HG02840 (cell line): ENCODE data around the gene TIAM1.

Source experiments
- ATAC-seq: cut with Tn5 transposase; IDR thresholded peaks from one replicate; pipeline ENCODE4 v1.9.1; 2021; ENCODE audit warnings: mild to moderate bottlenecking, moderate library complexity, moderate number of reproducible peaks; ENCODE audit not compliant: unreplicated experiment, low FRiP score

Gene TIAM1

GRCh38 chr21:31182231-31183140, 161.6 kb downstream of the TIAM1 start:
- no peak for ATAC-seq

DNA sequence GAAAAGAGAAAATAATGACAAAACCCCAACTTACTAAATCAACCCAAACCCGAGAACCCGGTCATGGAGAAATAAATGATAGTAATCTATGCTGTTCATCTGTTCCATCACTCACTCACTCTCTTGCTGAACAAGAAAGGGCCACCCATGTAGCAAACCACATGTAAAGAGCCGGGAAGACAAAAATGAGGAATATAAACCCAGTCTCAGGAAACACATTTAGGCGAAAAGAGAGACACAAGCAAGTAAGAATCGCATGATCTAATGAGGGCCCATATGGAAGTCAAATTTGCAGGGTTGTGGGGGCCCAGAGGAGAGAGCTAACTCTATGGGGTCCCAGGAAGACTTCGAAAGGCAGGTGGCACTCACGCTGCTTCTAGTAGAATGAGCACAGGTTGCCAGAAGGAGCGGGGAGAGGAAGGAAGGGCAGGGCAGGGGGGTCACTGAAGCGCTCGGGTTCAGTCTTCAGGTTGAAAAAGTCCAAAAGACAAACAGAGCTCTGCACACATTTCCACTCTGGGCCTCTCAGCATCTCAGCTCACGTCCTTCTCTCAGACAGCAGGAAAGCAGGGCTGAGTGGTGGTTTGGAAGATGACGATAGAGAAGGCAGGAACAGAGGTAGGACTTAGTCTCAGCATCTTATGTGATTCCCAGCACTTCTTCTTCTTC, 162.8 kb downstream of the TIAM1 start:
- no peak for ATAC-seq

DNA sequence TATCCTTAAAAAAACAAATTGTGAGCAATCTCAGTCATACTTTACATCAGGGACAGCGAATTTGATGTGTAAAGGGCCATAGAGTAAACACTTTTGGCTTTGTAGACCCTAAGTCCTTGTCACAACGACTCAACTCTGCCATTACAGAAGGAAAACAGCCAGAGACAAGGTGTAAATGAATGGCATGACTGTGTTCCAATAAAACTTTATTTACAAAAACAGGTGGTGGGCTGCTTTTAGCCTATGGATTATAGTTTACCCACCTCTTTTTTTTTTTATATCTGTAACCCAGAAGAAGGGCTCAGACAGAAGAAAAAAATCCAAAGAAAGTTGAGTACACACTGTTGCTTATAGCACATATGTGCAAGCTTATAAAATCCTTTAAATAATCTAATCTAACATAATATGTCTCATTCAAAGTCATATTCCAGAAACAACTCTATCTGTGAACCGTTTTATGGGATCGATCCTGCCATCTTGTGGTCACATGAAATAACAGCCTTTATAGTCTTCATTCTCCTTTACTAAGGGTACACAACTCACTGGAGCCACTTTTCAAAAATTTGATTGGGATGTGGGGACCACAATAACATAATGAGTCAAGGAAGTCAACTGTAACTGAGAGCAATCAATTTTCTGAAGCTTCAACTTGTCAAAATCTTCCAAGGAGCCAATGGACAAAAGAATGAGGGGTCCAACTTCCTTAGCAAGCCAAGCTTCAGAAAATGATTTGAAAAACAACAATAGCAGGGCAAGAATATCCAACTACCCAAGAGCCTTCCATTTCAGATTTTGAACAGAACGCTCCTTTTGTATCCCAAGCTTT, 163.6 kb downstream of the TIAM1 start:
- ATAC-seq, result no peak

- no peak for ATAC-seq
Observed at GRCh38 chr21:31176725-31177124, 167.3 kb downstream of the TIAM1 start.

GRCh38 chr21:31176080-31176551, 167.9 kb downstream of the TIAM1 start:
- no peak for ATAC-seq

GRCh38 chr21:31173881-31174555, 170.0 kb downstream of the TIAM1 start:
- ATAC-seq, result no peak

DNA sequence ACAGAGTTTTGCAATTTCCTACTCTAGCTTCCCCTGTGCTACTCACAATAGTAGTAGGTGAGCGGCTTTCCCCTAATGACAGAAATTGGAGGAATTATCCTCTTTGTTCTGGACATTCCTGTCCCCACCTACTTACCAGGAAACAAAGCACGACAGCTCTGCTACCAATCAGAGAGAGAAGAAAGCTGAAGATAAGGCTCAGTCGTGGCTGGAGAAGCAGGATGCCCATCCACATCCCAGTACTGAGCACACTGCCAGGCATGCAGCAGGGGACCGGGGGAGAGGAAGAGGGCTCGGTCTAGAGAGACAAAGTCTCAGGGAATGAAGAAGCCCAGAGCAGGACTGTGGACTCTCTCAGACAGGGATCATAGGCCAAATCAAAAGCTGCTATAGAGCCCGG, 171.7 kb downstream of the TIAM1 start:
- no peak for ATAC-seq

DNA sequence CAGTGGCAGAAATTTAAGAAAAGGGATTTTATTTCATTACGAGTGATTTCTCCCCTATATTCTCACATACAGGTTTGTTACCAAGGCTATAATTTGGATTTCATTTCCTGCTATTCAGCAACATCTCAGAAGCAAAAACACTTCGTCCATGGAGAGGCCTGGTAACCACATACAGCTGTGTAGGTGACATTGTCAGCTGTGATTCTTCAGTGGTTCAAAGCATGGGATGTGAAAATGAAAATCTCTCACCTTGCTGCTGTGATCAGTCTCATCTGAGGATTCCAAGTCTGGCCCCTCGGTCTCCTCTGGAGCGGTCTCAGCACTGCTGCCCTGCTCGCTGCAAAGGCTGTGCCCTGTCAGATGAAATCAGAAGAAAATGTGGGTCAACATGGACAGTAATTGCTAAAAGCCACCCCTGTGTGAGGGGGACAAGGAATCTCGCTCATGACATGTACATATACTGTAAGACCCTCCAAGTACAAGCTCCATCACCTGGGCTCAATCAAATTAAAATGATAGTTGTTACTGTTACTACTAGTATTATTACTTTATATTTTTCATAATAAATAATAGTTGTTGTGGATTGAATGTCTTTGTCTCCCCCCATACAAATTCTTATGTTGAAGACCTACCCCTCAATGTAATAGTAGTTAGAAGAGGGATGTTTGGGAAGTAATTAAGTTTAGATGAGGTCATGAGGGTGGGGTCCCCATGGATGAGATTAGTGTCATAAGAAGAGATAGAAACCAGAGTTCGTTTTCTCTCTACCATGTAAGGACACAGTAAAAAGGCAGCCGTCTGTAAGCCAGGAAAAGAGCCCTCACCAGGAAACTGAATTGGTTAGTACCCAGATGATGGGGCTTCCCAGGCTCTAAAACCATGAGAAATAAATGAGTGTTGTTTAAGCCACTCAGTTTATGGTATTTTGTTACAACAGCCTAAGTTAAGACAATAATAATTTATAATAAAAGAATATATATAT, 179.1 kb downstream of the TIAM1 start:
- ATAC-seq, result no peak

DNA sequence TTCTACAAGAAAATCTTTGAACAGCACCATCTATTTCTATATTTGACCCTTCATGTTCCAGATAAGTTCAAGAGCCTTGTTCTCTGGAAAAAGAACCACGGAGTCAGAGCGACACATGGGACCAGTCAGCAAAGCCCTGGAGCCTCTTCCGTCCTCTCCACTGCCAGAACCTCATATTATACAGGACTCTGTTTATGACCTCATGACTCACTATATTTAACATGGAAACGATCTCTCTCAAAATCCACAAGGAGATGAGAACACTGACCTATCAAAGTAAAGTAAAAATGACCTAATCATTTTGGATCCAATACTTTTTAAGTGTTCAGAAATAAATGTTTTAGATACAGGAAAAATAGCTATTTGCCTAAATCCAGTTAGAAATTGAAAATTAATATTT, 181.2 kb downstream of the TIAM1 start:
- no peak for ATAC-seq

GRCh38 chr21:31162079-31162699, 181.9 kb downstream of the TIAM1 start:
- ATAC-seq, result no peak

- no peak for ATAC-seq
Observed at GRCh38 chr21:31161157-31161556, 182.9 kb downstream of the TIAM1 start.

DNA sequence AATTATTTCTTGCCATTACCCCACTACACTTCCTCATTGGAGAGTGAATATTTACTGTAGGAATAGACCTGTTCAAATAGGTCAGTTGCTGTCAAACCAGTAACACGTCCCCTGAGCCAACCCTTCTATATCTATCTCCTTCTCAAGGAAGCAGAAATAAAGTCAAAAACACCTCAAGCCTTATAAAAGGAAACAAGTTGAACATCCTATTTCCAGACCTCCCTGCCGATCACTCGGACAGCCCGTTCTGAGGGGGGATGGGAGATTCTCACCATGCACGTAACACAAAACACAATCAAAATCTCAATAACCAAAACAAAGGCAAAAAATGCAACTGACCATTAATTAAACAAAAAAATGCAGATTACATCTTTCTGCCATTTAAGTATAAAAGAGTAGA, 184.3 kb downstream of the TIAM1 start:
- ATAC-seq, result no peak

- no peak for ATAC-seq
Observed at GRCh38 chr21:31158789-31159581, 185.1 kb downstream of the TIAM1 start.

- no peak for ATAC-seq
Observed at GRCh38 chr21:31157756-31158155, 186.3 kb downstream of the TIAM1 start.

GRCh38 chr21:31156662-31157061, 187.4 kb downstream of the TIAM1 start:
- no peak for ATAC-seq

DNA sequence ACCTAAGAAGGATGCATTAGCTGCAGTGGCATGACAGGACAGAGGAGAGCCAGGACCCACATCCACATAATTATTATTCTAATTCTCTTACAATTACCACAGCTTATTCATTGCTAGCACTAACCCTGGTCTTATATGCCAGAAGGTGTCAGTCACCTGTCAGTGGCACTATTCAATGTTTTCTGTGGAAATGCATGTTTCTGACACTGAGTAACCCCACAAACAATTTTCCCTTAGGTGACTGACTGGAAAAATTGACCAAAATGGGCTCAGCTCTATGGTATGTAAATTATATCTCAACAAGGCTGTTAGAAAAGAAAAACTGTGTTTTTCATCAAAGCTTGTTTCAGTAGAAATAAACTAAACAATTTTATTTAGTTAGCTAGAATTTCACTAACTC, 187.9 kb downstream of the TIAM1 start:
- no peak for ATAC-seq

DNA sequence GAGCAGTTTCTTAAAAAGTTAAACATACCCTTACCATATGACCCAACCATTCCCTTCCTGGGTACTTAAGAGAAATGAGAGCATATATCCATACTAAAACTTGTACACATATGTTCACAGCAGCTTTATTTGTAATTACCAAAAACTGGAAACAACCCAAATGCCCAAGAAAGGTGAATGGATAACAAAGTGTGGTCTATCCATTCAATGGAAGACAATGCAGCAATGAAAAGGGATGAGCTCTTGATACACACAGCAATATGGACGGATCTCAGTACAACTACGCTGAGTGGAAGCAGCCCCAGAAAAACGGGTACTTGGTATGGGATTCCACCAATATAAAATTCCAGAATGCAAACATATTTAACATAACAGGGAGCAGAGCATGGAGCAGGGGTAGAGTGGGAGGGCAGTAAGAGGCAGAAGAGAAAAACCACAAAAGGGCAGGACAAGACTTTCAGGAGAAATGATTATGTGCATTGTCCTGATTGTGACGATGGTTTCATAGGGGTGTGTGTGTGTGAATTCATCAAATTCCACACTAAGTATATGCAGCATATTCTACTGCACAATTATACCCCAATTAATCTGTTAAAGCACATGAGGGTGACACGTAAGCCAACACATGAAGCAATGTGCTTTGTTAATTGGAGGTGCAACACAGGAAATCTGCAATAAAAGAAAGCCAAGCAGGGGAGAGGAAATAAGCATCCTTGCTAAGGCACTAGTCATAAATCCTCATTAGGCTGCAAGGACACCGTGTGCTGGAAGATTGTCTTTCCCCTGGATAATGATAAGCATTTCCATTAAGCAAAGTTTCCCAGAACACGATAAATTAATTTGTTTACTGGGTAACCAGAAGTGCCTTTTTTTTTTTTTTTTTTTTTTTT, 192.7 kb downstream of the TIAM1 start:
- ATAC-seq, result no peak
